ENCODE measurements around the gene IDE.
"Not testable (repeated sequence)": the region's sequence is repeated elsewhere in the genome, so short reads cannot be mapped to it uniquely, and the experiment has no call there.

IDE gene

DNA sequence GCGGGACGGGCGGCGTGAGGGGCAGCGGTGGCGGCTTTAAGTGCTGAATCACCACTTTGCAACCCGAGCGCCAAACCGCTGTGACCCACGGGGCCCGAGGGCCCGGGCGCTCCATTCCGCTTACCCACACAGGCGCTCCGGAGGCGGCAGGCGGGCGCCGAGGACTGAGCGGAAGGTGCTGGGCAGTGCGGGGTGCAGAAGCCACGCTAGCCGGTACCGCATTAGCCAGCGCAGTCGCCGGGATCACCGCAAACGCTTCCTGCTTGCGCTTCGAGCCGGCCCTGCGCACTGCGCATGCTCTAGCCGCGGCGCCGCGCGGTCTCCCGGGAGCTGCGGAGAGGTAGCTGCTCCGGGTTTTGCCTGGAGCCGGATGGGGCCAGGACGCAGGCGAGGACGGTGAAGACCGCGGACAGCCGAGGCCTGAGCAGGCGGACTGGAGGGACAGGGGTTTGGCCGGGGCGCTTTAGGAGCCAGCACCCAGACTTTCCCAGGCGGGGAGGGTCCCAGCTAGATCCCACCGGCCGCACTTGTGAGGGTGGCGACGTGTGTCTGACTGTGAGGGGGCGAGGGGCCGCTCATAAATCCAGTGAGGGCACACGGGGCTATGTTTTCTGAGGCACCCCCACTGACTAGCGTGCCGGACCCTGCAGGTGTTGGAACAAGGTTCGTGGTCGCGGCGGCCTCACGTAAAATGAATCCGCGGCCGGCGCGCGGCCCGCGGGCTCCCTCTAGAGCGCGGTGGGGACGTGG lies at the start of gene IDE:
TSS of gene IDE (minus strand) at position 296 of the 750 bp plus-strand sequence. CDS start at position 222, 74 bp downstream.
- DNase-seq (ENCODE audit: low read depth): peak; percentile 41

DNA sequence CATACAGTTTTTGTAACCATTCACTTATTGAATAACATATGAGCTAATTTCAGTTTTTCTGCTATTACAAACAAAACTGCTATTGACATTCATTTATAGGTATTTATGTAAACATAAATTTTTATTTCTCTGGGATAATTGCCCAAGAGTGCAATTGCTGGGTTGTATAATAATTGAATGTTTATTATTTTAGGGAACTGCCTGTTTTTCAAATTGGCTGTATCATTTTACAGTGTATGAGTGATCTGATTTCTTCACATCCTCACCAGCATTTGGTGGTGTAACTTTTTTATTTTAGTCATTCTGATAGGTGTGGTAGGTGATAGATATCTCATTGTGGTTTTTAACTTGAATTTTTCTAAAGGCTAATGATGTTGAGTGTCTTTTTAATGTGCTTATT lies 45.5 kb upstream of the IDE start:
- DNase-seq (ENCODE audit: low read depth): no peak

- DNase-seq (ENCODE audit: low read depth): no peak
Observed at GRCh38 chr10:92615515-92615914, 41.6 kb upstream of the IDE start.

GRCh38 chr10:92604841-92605240 lies 30.9 kb upstream of the IDE start:
- DNase-seq (ENCODE audit: low read depth): no peak

DNA sequence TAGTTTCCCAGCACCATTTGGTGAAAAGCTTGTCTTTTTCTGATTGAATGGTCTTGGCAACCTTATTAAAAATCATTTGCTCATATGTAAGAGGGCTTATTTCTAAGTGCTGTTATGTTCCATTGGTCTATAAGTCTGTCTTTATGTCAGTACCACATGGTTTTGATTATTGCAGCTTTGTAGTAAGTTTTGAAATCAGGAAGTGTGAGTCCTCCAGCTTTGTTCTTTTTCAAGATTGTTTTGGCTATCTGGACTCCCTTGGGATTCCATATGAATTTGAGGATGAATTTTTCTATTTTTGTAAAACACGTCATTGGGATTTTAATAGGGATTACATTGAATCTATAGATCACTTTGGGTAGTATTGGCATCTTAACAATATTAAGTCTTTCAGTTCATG lies 24.4 kb upstream of the IDE start:
- DNase-seq (ENCODE audit: low read depth): no peak

GRCh38 chr10:92595505-92595904 lies 21.6 kb upstream of the IDE start:
- no peak for DNase-seq (ENCODE audit: low read depth)

- no peak for DNase-seq (ENCODE audit: low read depth)
Observed at GRCh38 chr10:92593619-92594588, 20.0 kb upstream of the IDE start.

- DNase-seq (ENCODE audit: low read depth): peak; percentile 87
Observed at GRCh38 chr10:92592761-92593618, 19.1 kb upstream of the IDE start, which contains the start of gene KIF11. Gene KIF11, plus strand, starts transcription at chr10:92593130. Its CDS starts 246 bp downstream, at chr10:92593376.

- DNase-seq (ENCODE audit: low read depth): peak; percentile 67
Observed at GRCh38 chr10:92591550-92592022, 17.7 kb upstream of the IDE start.

DNA sequence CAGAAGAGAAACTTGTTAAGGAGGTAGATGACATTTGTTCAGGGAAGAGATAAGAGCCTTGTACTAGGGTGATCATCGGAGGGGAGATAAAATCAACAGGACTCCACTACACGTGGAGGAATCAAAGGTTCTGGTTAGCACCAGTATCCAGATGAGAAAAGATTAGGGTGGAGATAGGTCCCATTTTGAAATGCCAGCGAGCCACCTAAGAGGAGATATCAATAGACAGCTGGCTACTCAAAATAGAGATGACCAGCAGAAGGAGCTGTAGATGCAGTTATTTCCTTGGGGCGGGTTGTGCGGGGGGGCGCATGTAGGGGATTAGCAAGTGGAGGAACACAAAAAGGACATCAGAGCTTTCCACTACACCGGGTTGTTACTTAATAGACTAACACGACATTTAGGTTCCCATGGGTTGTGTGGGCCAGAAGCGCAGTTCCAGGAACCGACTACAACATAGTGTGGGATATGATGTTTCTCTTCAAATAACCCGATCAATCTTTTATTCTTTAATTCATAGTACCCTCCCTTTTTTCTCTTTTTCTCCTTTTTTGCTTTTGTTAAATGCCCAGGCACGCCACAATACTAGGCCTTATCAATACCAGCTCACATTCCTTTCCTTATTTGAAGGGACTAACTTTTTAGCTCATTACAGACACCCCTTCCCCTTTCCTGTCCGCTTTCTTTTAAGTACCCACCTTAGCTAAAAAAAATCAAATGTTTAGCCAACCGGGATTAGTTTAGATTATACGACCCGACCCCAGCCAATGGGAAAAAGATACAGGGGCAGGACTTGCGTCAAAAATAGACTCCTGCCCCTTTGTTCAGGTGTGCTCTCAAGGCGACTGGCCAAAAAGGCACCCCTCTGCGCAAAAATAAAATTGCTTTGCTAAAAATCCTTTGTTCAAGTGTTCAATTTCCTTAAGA lies 17.0 kb upstream of the IDE start:
- DNase-seq (ENCODE audit: low read depth): no peak

DNA sequence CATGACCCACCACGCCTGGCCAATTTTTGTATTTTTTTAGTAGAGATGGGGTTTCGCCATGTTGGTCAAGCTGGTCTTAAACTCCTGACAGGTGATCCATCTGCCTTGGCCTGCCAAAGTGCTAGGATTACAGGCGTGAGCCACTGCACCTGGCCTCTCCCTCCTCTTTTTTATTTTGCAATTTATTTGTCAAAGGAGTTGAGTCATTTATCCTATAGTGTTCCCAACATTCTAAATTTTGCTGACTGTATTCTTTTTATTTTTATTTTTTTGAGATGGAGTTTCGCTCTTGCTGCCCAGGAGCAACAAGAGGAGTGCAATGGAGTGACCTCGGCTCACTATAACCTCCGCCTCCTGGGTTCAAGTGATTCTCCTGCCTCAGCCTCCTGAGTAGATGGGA lies 8.5 kb upstream of the IDE start:
- DNase-seq (ENCODE audit: low read depth): not testable (repeated sequence)

DNA sequence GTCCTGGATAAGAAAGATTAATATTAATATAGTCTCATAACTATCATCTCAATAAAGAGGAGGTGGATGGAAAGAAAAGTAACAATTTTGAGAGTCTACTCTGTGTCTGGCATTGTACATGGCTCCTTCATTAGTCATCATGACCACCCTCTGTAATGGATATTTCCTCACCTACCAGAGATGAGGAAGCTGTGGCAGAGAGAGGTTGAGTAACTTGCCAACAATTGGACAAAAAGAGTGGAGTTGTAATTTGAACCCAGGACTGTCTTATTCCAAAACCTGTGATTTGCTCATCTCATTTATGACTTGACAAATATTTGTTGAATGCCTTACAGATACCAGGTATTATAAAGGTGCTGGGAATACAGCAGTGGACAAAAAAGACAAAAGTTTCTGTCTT lies 2.1 kb upstream of the IDE start:
- no peak for DNase-seq (ENCODE audit: low read depth)

DNA sequence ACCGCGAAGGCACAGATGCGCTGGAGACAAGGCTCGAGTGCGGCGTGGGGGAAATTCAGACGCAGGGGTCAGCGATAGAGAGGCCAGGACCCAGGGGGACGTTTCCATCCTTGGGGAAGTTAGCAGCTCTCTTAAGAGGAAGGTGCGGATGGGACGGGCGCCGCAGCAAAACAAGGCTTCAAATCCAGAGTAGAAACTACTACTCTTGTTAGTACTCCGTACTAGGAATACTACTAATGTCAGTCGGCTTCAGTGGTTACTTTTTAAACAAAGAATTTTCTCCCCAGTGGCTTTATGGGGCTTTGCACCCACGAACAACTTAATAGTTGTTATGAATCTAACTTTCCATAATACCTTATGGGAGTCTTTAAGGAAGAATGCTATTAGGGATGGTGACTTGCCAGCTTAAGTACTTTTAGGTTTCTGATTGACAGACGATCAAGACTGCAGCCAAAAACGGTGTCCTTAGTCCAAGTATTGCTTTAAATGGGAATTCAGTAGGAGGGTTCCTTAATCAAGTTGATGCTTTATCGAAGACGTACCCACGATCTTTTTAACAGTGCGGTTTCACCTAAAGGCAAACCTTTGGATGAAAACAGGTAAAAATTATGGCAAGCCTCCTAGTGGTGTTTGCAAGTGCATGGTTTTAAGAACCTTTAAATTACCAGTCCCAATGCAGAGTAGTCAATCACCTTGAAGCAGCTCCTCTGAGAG lies 812 bp upstream of the IDE start:
- DNase-seq (ENCODE audit: low read depth): no peak

DNA sequence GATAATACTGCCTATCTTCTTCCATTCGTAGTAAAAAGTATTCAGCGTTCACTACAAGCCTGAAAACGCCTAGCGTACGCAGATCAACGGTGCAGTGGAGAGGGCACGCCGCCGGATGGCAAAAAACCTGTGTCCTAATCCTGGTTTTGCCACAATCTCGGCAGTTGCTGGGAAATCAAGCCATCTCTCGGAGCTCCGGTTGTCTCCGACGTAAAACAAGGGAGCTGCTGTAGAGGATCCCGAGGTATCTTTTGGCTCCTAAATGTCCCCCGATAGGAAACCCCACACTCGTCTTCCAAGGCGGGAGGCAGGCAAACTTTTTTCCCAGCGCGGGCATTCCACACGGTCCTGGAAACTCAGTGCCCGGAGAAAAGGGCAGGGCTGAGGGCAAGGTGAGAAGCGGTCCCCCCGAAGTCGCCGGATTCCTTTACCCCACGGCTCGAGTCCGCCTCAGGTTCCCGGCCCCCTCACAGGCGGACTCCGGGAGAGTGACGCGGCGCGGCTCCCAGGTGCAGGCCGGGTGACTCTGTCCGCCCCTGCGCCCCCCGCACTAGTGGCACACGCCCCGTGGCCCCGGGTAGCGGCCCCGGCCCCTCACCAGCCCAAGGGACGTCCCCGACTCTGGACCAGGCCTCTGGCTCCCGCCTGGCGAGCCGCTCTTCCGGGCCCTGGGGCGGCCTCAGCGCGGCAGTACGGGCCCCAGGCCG lies 649 bp downstream of the IDE start:
- no peak for DNase-seq (ENCODE audit: low read depth)

DNA sequence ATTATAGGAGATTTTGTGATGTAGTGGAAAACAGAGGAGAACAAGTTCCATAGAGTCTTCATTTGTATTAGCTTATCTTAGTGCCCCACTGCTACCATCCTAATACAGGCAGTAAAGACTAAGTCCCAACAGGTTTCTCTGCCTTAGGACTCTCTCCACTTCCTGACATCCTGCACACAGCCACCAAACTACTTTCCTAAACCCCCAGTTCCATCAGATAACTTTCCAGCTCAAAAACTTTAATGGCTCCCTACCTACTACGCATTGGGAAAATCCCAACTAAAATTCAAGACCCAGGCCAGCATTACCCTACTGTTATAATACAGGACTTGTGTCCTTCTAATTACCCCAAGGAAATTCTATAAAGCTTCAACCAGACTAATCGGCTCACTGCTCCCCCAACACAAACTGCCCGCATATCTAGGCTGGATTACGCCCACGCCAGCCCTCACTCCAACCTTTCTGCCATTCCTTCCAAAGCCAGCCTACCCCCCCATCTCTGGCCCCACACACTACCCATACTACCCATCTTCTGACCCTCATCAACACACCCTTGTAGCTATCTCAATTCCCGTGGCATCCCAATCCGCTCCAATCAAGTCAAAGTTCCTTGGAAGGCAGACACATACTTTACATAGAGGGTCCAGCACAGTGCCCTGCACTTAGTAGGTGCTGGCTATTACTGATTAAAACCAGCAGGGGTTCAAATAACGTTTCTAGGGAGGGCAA lies 1.4 kb downstream of the IDE start:
- DNase-seq (ENCODE audit: low read depth): no peak

DNA sequence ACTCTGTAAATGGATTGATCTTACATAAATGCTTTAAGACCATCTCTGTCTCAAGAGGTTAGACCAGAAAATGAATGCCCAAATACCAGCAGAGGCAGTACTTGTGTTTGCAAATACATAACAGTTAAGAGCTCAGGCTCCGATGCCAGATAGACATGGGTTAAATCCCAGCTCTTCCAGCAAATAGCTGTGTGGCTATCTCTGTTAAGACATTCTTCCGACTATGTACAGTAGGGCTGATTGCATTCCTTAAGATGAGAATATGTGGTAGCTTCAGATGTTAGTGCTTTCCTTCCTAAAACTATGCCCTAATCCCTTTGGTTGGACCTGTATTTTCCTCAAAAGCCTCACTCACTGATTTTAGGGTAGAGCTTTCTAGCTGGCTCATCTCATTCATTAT lies 2.2 kb downstream of the IDE start:
- no peak for DNase-seq (ENCODE audit: low read depth)

DNA sequence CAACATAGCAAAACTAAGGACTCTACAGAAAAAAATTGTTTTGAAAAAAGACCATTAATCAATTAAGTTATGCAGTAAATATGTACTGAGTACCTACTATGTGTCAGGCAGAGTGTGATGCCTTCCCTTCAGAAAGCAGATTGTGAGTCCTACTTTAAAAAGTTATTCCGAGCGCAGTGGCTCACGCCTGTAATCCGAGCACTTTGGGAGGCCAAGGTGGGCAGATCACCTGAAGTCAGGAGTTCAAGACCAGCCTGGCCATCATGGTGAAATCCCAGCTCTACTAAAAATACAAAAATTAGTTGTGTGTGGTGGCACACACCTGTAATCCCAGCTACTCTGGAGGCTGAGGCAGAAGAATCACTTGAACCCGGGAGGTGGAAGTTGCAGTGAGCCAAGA lies 4.2 kb downstream of the IDE start:
- not testable (repeated sequence) for DNase-seq (ENCODE audit: low read depth)

- DNase-seq (ENCODE audit: low read depth): no peak
Observed at GRCh38 chr10:92569071-92569470, 4.8 kb downstream of the IDE start.

All from non-pigmented ciliary epithelial cell (primary cell).